IPS DF 6.9 (cell line): ENCODE data around the gene CACNG1.

Source experiments
- DNase-seq: peaks from one replicate; pipeline ENCODE4 v3.0.0-alpha.2; 2013; ENCODE audit warnings: low read depth, low spot score
- H3K27ac ChIP-seq: one replicate; pipeline ENCODE4 v1.5.1; 2013; ENCODE audit warnings: low read length, control low read depth
- H3K27me3 ChIP-seq: 2 replicates; pipeline ENCODE4 v1.6.1; 2013; ENCODE audit warnings: mild to moderate bottlenecking, low read length; ENCODE audit not compliant: control insufficient read depth, insufficient read depth
- H3K36me3 ChIP-seq: 2 replicates; pipeline ENCODE4 v1.6.1; 2013; ENCODE audit warnings: low read length; ENCODE audit not compliant: control insufficient read depth, insufficient read depth
- H3K4me1 ChIP-seq: 2 replicates; pipeline ENCODE4 v1.6.1; 2013; ENCODE audit warnings: low read length; ENCODE audit not compliant: control insufficient read depth, insufficient read depth
- H3K4me3 ChIP-seq: 2 replicates; pipeline ENCODE4 v1.5.1; 2013; ENCODE audit warnings: mild to moderate bottlenecking, low read length
- H3K9me3 ChIP-seq: 2 replicates; pipeline ENCODE4 v1.6.1; 2013; ENCODE audit warnings: low read length, inconsistent platforms; ENCODE audit not compliant: control insufficient read depth, insufficient read depth
- WGBS: extraction: QIAGEN DNeasy Blood & Tissue Kit; methylation state at CpG from one replicate; pipeline ENCODE4 v1.1.7; 2013; ENCODE audit warnings: mixed read lengths, missing lambda C conversion rate; ENCODE audit not compliant: insufficient read length, insufficient coverage; 5-methylcytosine and 5-hydroxymethylcytosine counted together

The CACNG1 gene, protein sequence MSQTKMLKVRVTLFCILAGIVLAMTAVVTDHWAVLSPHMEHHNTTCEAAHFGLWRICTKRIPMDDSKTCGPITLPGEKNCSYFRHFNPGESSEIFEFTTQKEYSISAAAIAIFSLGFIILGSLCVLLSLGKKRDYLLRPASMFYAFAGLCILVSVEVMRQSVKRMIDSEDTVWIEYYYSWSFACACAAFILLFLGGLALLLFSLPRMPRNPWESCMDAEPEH

DNA sequence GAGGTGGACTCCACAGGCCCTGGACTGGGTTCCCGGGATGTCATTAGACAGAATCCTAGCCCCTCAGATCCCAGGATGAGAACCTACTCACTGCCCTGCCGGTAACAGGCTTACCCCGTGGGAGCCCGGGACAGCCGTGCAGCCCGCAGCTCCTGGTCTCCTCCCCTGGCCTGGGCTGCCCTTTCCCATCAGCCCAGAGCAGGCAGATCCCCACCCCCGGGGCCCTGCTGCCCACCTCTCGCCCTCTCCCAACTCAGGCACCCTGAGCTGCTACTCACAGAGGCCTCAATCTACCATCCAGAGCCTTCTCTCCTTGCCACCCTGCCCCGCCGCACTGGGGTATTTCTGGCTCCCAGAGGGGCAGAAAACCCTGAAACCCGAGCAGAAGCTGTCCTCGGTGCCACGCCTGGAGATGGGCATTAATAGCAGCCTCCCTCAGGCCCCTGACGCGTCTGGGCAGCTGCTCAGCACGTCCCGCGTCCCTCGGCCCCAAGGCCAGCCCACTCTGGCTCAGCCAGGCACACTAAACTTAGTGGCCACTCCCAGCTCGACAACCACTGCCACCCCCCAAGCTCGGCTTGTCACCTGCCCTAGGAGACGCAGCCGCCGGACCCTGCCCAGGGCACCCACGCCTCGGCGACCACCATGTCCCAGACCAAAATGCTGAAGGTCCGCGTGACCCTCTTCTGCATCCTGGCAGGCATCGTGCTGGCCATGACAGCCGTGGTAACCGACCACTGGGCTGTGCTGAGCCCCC lies at the start of gene CACNG1:
TSS of gene CACNG1 (plus strand) at position 539 of the 757 bp plus-strand sequence. CDS start at position 646, 107 bp downstream.
- no peak for DNase-seq
- WGBS = no CpG with 5 or more reads among the region's 32 CpGs

DNA sequence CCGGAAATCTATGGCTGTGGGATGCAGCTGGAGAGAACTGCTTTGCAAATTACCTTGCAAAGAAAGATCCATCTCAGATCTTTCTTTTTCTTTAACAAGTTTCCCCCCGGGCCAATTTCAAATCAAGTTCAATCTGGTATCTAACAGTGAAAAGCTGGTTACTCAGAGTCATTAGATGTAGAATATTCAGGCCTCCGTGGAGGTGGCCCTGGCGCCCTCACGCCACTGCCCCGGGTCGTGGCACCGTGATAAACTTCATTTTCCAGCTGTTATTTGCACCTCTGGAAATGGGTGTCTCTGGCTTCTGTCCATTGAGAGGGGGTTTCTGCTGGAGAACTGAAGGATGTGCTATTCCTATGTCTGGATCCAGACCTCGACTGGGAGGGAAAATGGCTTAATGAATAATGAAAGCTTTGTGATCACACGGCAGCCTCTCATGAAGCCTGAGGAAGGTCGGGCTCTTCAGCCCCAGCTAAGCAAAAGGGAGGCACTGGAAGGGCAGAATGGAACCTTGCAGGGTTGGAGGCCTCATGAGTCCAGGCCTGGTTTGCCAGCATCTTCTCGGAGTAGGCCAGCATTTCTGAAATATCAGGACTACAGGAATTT lies 49.3 kb upstream of the CACNG1 start:
- no peaks in the 10 kb centered on the region for H3K9me3 ChIP-seq
- no peak overlapping the region for H3K27ac ChIP-seq
- DNase-seq = no peak
- no CpG with 5 or more reads among the region's 12 CpGs for WGBS
- H3K4me3 ChIP-seq = no peak overlapping the region
- no peaks in the 10 kb centered on the region for H3K27me3 ChIP-seq
- H3K4me1 ChIP-seq = no peaks in the 10 kb centered on the region
- H3K36me3 ChIP-seq = no peaks in the 10 kb centered on the region

More for the DNA sequence above, at the start of gene CACNG1:
- H3K27me3 ChIP-seq = no peaks in the 10 kb centered on the region
- H3K4me3 ChIP-seq = no peak within 1 kb of the TSS
- peaks cover 1% of the 10 kb centered on the region; the same call in 1 of the 2 replicates for H3K9me3 ChIP-seq
- no peaks in the 10 kb centered on the region for H3K4me1 ChIP-seq
- no peak within 1 kb of the TSS for H3K27ac ChIP-seq
- no peaks in the 10 kb centered on the region; the same call in 1 of the 2 replicates for H3K36me3 ChIP-seq

DNA sequence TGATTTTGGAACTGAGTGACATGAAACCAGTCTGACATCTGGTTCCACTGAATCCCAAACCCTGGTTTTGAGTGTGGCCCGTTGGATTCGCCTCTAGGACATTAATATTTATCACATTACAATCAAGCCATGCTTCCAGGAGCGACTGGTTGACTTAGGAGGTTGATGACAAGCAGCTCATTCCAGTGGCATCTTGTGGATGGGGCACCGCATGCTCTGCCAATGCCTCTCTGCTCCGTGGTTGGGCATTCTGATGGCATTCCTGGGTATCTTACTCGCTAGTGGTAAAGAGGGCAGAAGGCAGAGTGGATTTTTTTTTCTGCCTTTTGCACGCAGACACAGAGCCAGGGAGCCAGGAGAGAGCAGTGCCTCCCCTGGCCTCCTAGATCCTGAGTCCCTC lies 48.4 kb upstream of the CACNG1 start:
- no peaks in the 10 kb centered on the region for H3K36me3 ChIP-seq
- WGBS = no CpG with 5 or more reads among the region's 7 CpGs
- no peak for DNase-seq
- H3K27ac ChIP-seq = no peak overlapping the region
- H3K4me1 ChIP-seq = no peaks in the 10 kb centered on the region
- no peaks in the 10 kb centered on the region for H3K9me3 ChIP-seq
- no peaks in the 10 kb centered on the region for H3K27me3 ChIP-seq
- H3K4me3 ChIP-seq = no peak overlapping the region

DNA sequence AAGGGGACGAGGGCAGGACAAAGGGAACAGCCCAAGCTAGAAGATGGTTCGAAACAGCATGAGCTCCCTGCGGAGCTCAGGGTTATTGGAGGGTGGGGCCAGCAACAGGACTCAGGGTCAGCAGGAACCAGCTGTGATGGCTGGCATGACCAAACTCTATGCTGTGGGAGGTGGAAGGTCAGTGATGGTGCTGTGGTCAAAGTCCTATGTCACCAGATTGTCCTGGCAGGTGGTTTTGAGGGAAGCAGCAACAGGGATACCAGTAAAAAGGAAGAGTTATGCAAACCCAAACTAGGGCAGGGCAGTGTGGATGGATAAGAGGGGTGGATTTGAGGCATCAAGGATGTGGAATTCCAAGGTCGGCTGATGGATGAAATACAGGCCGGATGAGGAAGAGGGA lies 47.4 kb upstream of the CACNG1 start:
- no peaks in the 10 kb centered on the region for H3K27me3 ChIP-seq
- WGBS = no CpG with 5 or more reads among the region's 5 CpGs
- H3K4me1 ChIP-seq = no peaks in the 10 kb centered on the region
- H3K27ac ChIP-seq = no peak overlapping the region
- no peaks in the 10 kb centered on the region for H3K36me3 ChIP-seq
- H3K4me3 ChIP-seq = no peak overlapping the region
- H3K9me3 ChIP-seq = no peaks in the 10 kb centered on the region
- no peak for DNase-seq

DNA sequence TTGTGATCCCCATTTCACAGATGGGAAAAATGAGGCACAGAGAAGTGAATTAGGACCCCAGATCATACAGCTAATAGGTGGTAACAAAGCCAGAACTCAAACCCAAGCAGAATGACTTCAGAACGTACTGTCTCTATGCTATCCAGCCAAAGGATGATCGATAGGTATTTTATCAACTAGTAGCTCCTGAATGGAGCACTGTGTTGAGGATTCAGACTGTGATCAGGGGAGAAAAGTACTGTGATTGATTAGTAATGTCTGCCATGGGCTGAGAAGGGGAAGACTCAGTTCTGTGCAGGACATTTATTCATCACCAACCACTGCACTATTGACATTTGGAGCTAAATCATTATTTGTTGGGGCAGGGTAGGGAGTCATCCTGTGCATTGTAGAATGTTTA lies 41.1 kb upstream of the CACNG1 start:
- H3K27me3 ChIP-seq = no peaks in the 10 kb centered on the region
- no CpG with 5 or more reads among the region's 2 CpGs for WGBS
- no peaks in the 10 kb centered on the region for H3K36me3 ChIP-seq
- no peaks in the 10 kb centered on the region for H3K4me1 ChIP-seq
- no peak overlapping the region for H3K4me3 ChIP-seq
- no peaks in the 10 kb centered on the region for H3K9me3 ChIP-seq
- H3K27ac ChIP-seq = no peak overlapping the region
- no peak for DNase-seq

DNA sequence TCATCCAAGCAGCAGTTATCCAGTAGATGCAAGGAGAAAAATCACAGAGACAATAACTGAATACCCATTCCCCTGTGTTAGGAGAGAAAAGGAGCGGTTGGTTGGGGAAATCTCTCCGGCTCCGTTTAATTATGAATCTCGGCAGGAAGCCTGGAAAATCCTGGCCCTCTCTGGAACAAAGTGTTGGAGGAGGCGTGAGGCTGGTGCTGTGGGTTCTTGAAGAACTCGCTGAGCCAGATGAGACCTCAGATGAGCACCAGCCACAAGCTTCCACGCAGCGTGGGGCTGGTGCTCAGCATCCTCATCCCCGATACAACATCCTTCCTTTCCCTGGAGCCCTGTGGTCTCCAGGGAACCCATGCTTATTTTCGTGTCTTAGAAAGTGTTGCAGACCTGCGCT lies 40.2 kb upstream of the CACNG1 start:
- no peak overlapping the region for H3K27ac ChIP-seq
- no peaks in the 10 kb centered on the region for H3K27me3 ChIP-seq
- no peak overlapping the region for H3K4me3 ChIP-seq
- no peaks in the 10 kb centered on the region for H3K36me3 ChIP-seq
- no peaks in the 10 kb centered on the region for H3K4me1 ChIP-seq
- no peak for DNase-seq
- H3K9me3 ChIP-seq = no peaks in the 10 kb centered on the region
- WGBS = no CpG with 5 or more reads among the region's 11 CpGs

DNA sequence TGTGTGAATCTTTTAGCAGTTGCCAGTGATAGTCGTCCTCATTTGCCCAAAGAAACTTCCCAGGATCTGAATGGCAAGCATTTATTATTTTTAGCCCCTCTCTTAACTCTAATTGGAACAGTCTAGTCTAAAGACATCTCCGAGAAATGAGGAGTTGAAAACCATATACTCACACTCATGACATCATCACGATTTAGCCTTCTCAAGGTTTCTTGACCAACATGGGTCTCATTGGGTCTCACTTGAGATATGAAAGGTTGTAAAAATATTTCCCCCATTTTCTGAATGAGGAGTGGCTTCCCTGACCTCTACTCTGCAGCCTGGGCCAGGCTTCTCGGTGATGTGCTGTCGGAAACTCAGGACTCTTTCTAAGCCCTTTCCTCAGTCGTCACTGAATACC lies 37.1 kb upstream of the CACNG1 start:
- Histone ChIP-seq H3K27me3 (no peaks in the 10 kb centered on the region), H3K9me3 (no peaks in the 10 kb centered on the region), H3K36me3 (no peaks in the 10 kb centered on the region), H3K27ac (no peak overlapping the region), H3K4me1 (no peaks in the 10 kb centered on the region), H3K4me3 (no peak overlapping the region)
- DNase-seq = no peak
- WGBS = no CpG with 5 or more reads among the region's 6 CpGs

DNA sequence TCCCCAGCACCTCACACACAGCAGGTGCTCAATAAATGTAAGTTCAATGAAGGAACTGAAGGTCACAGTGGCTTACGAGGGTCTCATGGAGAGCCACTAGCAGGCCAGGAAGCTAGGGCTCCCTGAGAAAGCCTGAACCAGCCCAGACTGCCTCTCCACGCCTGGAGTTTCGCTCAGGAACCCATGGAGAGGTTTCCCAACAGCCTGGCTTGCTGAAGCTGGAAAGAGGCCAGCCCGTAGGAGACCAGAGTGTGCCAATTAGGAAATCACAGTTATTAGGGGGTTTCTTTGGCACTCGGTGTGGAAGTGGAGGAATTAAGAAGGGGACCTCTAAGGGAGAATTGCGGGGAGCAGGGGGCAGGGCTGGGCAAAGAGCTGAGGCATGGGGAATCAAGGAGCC lies 36.3 kb upstream of the CACNG1 start:
- no CpG with 5 or more reads among the region's 6 CpGs for WGBS

DNA sequence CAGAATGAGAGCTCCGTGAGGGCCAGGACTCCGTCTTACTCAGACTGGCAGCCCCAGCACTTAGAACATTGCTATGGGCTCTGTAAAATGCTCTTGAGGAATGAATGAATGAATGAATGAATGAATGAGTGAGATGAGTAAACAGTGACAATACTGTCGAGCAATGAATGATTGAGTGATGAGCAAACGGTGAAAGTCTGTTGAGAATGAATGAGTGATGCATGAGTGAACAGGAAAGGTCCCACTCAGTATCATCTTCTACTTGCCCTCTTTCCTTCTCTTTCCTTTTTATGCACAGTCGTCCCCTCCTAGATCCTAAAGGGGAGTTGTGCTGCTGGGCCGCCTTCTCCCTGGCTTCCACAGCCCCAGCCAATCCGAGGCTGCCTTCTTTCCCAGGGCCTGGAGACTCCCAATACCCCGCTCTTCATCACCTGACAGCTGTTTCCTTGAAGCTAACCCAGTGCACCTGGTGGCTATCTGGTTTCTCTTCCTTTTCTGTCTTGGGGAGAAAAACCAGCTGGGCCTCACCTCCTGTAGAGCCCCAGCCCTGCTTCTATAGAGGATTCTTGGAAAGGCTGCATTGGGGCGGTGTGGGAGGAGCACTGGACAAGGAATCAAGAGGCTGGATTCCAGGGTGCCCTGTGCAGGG lies 32.7 kb upstream of the CACNG1 start:
- no CpG with 5 or more reads among the region's 9 CpGs for WGBS
- H3K4me1 ChIP-seq = no peaks in the 10 kb centered on the region
- H3K27me3 ChIP-seq = no peaks in the 10 kb centered on the region
- no peaks in the 10 kb centered on the region for H3K36me3 ChIP-seq
- no peaks in the 10 kb centered on the region for H3K9me3 ChIP-seq
- H3K27ac ChIP-seq = no peak overlapping the region
- DNase-seq = no peak
- no peak overlapping the region for H3K4me3 ChIP-seq

More for the DNA sequence above, 36.3 kb upstream of the CACNG1 start:
- DNase-seq = no peak
- H3K27me3 ChIP-seq = no peaks in the 10 kb centered on the region
- no peak overlapping the region for H3K4me3 ChIP-seq
- no peaks in the 10 kb centered on the region for H3K9me3 ChIP-seq
- H3K4me1 ChIP-seq = no peaks in the 10 kb centered on the region
- no peaks in the 10 kb centered on the region for H3K36me3 ChIP-seq
- no peak overlapping the region for H3K27ac ChIP-seq

DNA sequence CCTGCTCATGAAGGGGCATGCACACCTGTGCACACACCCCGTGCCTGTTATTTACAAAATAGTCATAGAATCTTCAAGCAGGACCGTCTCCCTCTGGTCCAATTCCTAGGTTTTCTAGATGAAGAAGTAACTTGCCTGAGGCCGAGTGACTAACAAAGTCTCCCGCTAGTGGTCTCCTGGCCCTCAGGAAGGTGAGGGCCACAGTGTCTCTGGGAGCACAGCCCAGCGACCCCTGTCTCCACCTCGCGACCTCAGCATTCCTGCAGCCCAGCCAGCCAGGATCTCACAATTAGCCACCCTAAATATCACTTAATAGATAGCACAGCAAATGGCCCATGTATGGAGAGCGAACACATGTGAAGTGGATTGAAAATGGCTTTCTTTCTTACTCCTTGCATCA lies 30.5 kb upstream of the CACNG1 start:
- H3K36me3 ChIP-seq = no peaks in the 10 kb centered on the region

More for the DNA sequence above, 30.5 kb upstream of the CACNG1 start:
- Histone ChIP-seq H3K4me3 (no peak overlapping the region), H3K27me3 (no peaks in the 10 kb centered on the region), H3K9me3 (no peaks in the 10 kb centered on the region), H3K27ac (no peak overlapping the region), H3K4me1 (no peaks in the 10 kb centered on the region)
- no CpG with 5 or more reads among the region's 8 CpGs for WGBS
- no peak for DNase-seq
